ENCODE measurements around the gene GNG4. TPM values are rescaled to one million over a fixed set of nuclear protein-coding genes. Genes with fewer than 3 reads are reported as not detected.

The GNG4 gene
- total RNA-seq, 2 experiments from 2014 or later, result not detected

- H2AFZ ChIP-seq (ENCODE audit: low read length), result no peak overlapping the region
- H3K79me2 ChIP-seq (ENCODE audit: insufficient read depth, low read depth, low read length), result no peaks in the 10 kb centered on the region
- no TSS peak for BruUV-seq (replicated peaks)
- POLR2A ChIA-PET, result no interaction called here
- no peak overlapping the region for H3K27ac ChIP-seq (ENCODE audit: low read depth, low read length, poor library complexity, severe bottlenecking)
- H3K4me3 ChIP-seq (ENCODE audit: low read depth, low read length, poor library complexity, severe bottlenecking), result no peak overlapping the region
- H4K20me1 ChIP-seq (ENCODE audit: insufficient read depth, low read length), result no peaks in the 10 kb centered on the region
- TF ChIP-seq EZH2phosphoT487 (IDR thresholded peaks at IDR 0.05; ENCODE audit: borderline replicate concordance, low read depth, low read length) (no peak), CTCF (conservative IDR thresholded peaks at IDR 0.05; ENCODE audit: low read length) (no peak)
- peaks cover 18% of the 10 kb centered on the region for H3K9me3 ChIP-seq (ENCODE audit: low read length)
- intact Hi-C loops (cut with micrococcal nuclease; ENCODE audit: unreplicated experiment), result no loop called here
- no peaks in the 10 kb centered on the region for H3K9me2 ChIP-seq (ENCODE audit: insufficient read depth, low read length)
- no peaks in the 10 kb centered on the region for H3K36me3 ChIP-seq (ENCODE audit: insufficient read depth, low read length)
- H3K4me1 ChIP-seq (ENCODE audit: insufficient read depth, low read length, poor library complexity, severe bottlenecking), result no peaks in the 10 kb centered on the region
- no peak for DNase-seq (ENCODE audit: low spot score)
- CTCF ChIA-PET (ENCODE audit: unreplicated experiment), result no interaction called here
- H3K4me2 ChIP-seq (ENCODE audit: low read length), result no peak overlapping the region
Observed at GRCh38 chr1:235588156-235588555, 61.4 kb downstream of the GNG4 start.

- CTCF ChIA-PET (ENCODE audit: unreplicated experiment), result no interaction called here
- no peaks in the 10 kb centered on the region for H3K36me3 ChIP-seq (ENCODE audit: insufficient read depth, low read length)
- H3K9me2 ChIP-seq (ENCODE audit: insufficient read depth, low read length), result no peaks in the 10 kb centered on the region
- H3K9me3 ChIP-seq (ENCODE audit: low read length), result peaks cover 18% of the 10 kb centered on the region
- no peak for DNase-seq (ENCODE audit: low spot score)
- no peak for TF ChIP-seq CTCF (conservative IDR thresholded peaks at IDR 0.05; ENCODE audit: low read length)
- no peak overlapping the region for H2AFZ ChIP-seq (ENCODE audit: low read length)
- no peaks in the 10 kb centered on the region for H3K79me2 ChIP-seq (ENCODE audit: insufficient read depth, low read depth, low read length)
- no peaks in the 10 kb centered on the region for H3K4me1 ChIP-seq (ENCODE audit: insufficient read depth, low read length, poor library complexity, severe bottlenecking)
- H4K20me1 ChIP-seq (ENCODE audit: insufficient read depth, low read length), result no peaks in the 10 kb centered on the region
- no TSS peak for BruUV-seq (replicated peaks)
- POLR2A ChIA-PET, result no interaction called here
- H3K4me2 ChIP-seq (ENCODE audit: low read length), result no peak overlapping the region
- intact Hi-C loops (cut with micrococcal nuclease; ENCODE audit: unreplicated experiment), result no loop called here
- H3K27ac ChIP-seq (ENCODE audit: low read depth, low read length, poor library complexity, severe bottlenecking), result no peak overlapping the region
- H3K4me3 ChIP-seq (ENCODE audit: low read depth, low read length, poor library complexity, severe bottlenecking), result no peak overlapping the region
Observed at GRCh38 chr1:235586992-235587391, 62.6 kb downstream of the GNG4 start.

- intact Hi-C loops (cut with micrococcal nuclease; ENCODE audit: unreplicated experiment), result no loop called here
- no peaks in the 10 kb centered on the region for H3K4me1 ChIP-seq (ENCODE audit: insufficient read depth, low read length, poor library complexity, severe bottlenecking)
- H3K9me2 ChIP-seq (ENCODE audit: insufficient read depth, low read length), result no peaks in the 10 kb centered on the region
- no peak for TF ChIP-seq CTCF (conservative IDR thresholded peaks at IDR 0.05; ENCODE audit: low read length)
- TF ChIP-seq EZH2phosphoT487 (IDR thresholded peaks at IDR 0.05; ENCODE audit: borderline replicate concordance, low read depth, low read length), result no peak
- no TSS peak for BruUV-seq (replicated peaks)
- CTCF ChIA-PET (ENCODE audit: unreplicated experiment), result no interaction called here
- no peak overlapping the region for H2AFZ ChIP-seq (ENCODE audit: low read length)
- no peak for DNase-seq (ENCODE audit: low spot score)
- no peaks in the 10 kb centered on the region for H4K20me1 ChIP-seq (ENCODE audit: insufficient read depth, low read length)
- POLR2A ChIA-PET, result no interaction called here
- peaks cover 18% of the 10 kb centered on the region for H3K9me3 ChIP-seq (ENCODE audit: low read length)
- no peak overlapping the region for H3K4me3 ChIP-seq (ENCODE audit: low read depth, low read length, poor library complexity, severe bottlenecking)
- H3K79me2 ChIP-seq (ENCODE audit: insufficient read depth, low read depth, low read length), result no peaks in the 10 kb centered on the region
- no peak overlapping the region for H3K27ac ChIP-seq (ENCODE audit: low read depth, low read length, poor library complexity, severe bottlenecking)
- H3K36me3 ChIP-seq (ENCODE audit: insufficient read depth, low read length), result no peaks in the 10 kb centered on the region
- no peak overlapping the region for H3K4me2 ChIP-seq (ENCODE audit: low read length)
Observed at GRCh38 chr1:235586413-235586812, 63.2 kb downstream of the GNG4 start.

All from OCI-LY7 (cell line).